ENCODE measurements around the gene IL25. TPM values are rescaled to one million over a fixed set of nuclear protein-coding genes. Genes with fewer than 3 reads are reported as not detected.
A peak's percentile ranks its signal among the peaks of the same experiment; 100 is the strongest.

The IL25 gene
- total and polyA plus RNA-seq, 2 of the 13 experiments (the other 11 are each of a cell fraction or from before 2014, with no cell fraction given), result not detected

DNA sequence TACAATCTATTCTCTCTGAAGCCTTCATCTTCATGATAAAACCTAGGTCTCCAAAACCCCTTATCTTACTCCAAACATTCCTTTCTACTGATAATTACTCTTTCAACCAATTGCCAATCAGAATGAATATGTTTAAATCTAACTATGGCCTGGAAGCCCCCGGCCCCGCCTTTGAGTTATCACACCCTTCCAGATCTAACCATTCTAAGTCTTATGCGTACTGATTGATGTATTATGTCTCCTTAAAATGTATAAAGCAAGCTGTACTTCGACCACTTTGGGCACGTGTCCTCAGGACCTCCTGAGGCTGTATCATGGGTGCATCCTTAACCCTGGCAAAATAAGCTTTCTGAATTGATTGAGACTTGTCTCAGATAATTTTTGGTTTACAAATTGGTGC, 37.0 kb upstream of the IL25 start:
- ChIA-PET CTCF (ENCODE audit: low intra/inter-chr PET ratio, low total read pairs) (no interaction called here), POLR2A (interaction anchor here (1.6 to 2.6 kb wide), 2 partner anchors 9 to 14 kb away, joined by 8 to 16 read pairs; partner anchors contain the start of gene PABPN1)
- TF ChIP-seq, protein P1, sequence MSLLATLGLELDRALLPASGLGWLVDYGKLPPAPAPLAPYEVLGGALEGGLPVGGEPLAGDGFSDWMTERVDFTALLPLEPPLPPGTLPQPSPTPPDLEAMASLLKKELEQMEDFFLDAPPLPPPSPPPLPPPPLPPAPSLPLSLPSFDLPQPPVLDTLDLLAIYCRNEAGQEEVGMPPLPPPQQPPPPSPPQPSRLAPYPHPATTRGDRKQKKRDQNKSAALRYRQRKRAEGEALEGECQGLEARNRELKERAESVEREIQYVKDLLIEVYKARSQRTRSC (CRISPR knock-in tag; IDR thresholded peaks at IDR 0.05; ENCODE audit: low read depth), result no peak
- no peak for TF ChIP-seq YEATS4 (CRISPR knock-in tag; IDR thresholded peaks at IDR 0.05; ENCODE audit: borderline replicate concordance)
- no peak for TF ChIP-seq BCL6 (CRISPR knock-in tag; IDR thresholded peaks at IDR 0.05)
- WGBS (ENCODE audit: low lambda C conversion rate), result 41% methylated on average over 5 of the region's 5 CpGs
- ATAC-seq (no peak), FAIRE-seq (no peak), DNase-seq (ENCODE audit: low spot score) (no peak)
- no TSS peak for BruUV-seq (replicated peaks)
- H3K36me3 ChIP-seq (replicated peaks in 1 of 2; ENCODE audit: control insufficient read depth in 1 of 2, insufficient read depth in 2 of 2, low read length in 2 of 2), result no peaks in the 10 kb centered on the region
- no peak overlapping the region for H2AFZ ChIP-seq (ENCODE audit: low read length)
- H3K4me1 ChIP-seq (ENCODE audit: insufficient read depth, low read length), result no peaks in the 10 kb centered on the region
- intact Hi-C loops (cut with micrococcal nuclease; ENCODE audit: unreplicated experiment) (no loop called here), in situ Hi-C loops (cut with HindIII; ENCODE audit: extremely low pct_ligation_motif_present, low pct_unique_long_range_greater_than_20kb) (no loop called here)
- H4K20me1 ChIP-seq (ENCODE audit: insufficient read depth, low read length), result no peaks in the 10 kb centered on the region
- no peaks in the 10 kb centered on the region for H3K79me2 ChIP-seq (ENCODE audit: insufficient read depth, low read length)
- no peak overlapping the region for H3K27ac ChIP-seq (ENCODE audit: extremely low read length, insufficient read depth, low read length)
- no peak overlapping the region for H3K4me3 ChIP-seq (replicated peaks in 1 of 3; ENCODE audit: insufficient read depth in 1 of 3, low read depth in 2 of 3, low read length in 3 of 3)
- H3K4me2 ChIP-seq (ENCODE audit: low read depth, low read length), result no peak overlapping the region
- H3K9ac ChIP-seq (ENCODE audit: insufficient read depth, low read depth, low read length), result no peak overlapping the region
- H3K9me3 ChIP-seq (ENCODE audit: low read length), result peaks cover 16% of the 10 kb centered on the region
- peaks cover 0 to 21% of the 10 kb centered on the region in 2 experiments; a peak in 1 of 5 replicates for H3K27me3 ChIP-seq (ENCODE audit: control insufficient read depth in 1 of 2, insufficient read depth in 2 of 2, low read length in 2 of 2)

DNA sequence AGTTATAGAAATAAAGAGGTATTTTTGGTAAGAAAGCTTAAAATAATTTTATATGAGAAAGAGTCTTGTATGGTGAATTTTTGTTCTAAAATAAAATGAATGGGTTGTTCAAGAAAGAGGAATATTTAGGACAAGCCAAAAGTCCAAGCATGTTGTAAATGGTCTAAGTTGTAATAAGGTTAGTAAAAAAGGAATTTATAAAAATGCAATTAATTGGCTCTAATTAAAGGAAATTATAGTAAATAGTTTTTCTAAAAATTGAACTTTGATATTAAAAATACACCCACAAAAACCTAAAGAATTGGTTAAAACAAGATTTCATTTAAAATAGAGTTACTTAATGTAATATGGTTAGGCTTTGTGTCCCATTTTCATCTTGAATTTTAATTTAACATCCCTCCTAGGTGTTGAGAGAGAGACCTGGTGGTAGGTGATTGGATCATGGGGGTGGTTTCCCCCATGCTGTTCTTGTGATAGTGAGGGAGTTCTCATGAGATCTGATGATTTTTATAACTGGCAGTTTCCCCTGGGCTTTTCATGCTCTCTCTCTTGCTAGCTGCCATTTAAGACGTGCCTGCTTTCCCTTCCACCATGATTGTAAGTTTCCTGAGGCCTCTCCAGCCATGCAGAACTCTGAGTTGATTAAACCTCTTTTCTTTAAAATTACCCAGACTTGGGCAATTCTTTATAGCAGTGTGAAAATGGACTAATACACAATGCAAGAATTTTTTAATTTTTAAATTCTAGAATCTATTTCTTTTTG, 32.9 kb upstream of the IL25 start:
- H3K79me2 ChIP-seq (ENCODE audit: insufficient read depth, low read length), result no peaks in the 10 kb centered on the region
- BruUV-seq (replicated peaks), result no TSS peak
- no peak for ATAC-seq
- FAIRE-seq, result no peak
- 2% methylated on average over 1 of the region's 1 CpG for WGBS (ENCODE audit: low lambda C conversion rate)
- H4K20me1 ChIP-seq (ENCODE audit: insufficient read depth, low read length), result no peaks in the 10 kb centered on the region
- ChIA-PET CTCF (ENCODE audit: low intra/inter-chr PET ratio, low total read pairs) (no interaction called here), POLR2A (no interaction called here)
- no peak overlapping the region for H2AFZ ChIP-seq (ENCODE audit: low read length)
- H3K4me2 ChIP-seq (ENCODE audit: low read depth, low read length), result no peak overlapping the region
- H3K36me3 ChIP-seq (replicated peaks in 1 of 2; ENCODE audit: control insufficient read depth in 1 of 2, insufficient read depth in 2 of 2, low read length in 2 of 2), result no peaks in the 10 kb centered on the region
- H3K9ac ChIP-seq (ENCODE audit: insufficient read depth, low read depth, low read length), result no peak overlapping the region
- H3K4me1 ChIP-seq (ENCODE audit: insufficient read depth, low read length), result no peaks in the 10 kb centered on the region
- H3K4me3 ChIP-seq (replicated peaks in 1 of 3; ENCODE audit: insufficient read depth in 1 of 3, low read depth in 2 of 3, low read length in 3 of 3), result no peak overlapping the region
- peaks cover 22% of the 10 kb centered on the region for H3K9me3 ChIP-seq (ENCODE audit: low read length)
- H3K27ac ChIP-seq (ENCODE audit: extremely low read length, insufficient read depth, low read length), result no peak overlapping the region
- intact Hi-C loops (cut with micrococcal nuclease; ENCODE audit: unreplicated experiment) (no loop called here), in situ Hi-C loops (cut with HindIII; ENCODE audit: extremely low pct_ligation_motif_present, low pct_unique_long_range_greater_than_20kb) (no loop called here)
- peaks cover 0 to 19% of the 10 kb centered on the region in 2 experiments; a peak in 1 of 5 replicates for H3K27me3 ChIP-seq (ENCODE audit: control insufficient read depth in 1 of 2, insufficient read depth in 2 of 2, low read length in 2 of 2)
- no peak for DNase-seq (ENCODE audit: low spot score)
- no peak for TF ChIP-seq ZNF431 (CRISPR knock-in tag; IDR thresholded peaks at IDR 0.05; ENCODE audit: borderline replicate concordance, low read depth)
- no peak for TF ChIP-seq SMARCC2 (IDR thresholded peaks at IDR 0.05)
- no peak for TF ChIP-seq MLLT10 (CRISPR knock-in tag; IDR thresholded peaks at IDR 0.05)
- TF ChIP-seq, protein P2, sequence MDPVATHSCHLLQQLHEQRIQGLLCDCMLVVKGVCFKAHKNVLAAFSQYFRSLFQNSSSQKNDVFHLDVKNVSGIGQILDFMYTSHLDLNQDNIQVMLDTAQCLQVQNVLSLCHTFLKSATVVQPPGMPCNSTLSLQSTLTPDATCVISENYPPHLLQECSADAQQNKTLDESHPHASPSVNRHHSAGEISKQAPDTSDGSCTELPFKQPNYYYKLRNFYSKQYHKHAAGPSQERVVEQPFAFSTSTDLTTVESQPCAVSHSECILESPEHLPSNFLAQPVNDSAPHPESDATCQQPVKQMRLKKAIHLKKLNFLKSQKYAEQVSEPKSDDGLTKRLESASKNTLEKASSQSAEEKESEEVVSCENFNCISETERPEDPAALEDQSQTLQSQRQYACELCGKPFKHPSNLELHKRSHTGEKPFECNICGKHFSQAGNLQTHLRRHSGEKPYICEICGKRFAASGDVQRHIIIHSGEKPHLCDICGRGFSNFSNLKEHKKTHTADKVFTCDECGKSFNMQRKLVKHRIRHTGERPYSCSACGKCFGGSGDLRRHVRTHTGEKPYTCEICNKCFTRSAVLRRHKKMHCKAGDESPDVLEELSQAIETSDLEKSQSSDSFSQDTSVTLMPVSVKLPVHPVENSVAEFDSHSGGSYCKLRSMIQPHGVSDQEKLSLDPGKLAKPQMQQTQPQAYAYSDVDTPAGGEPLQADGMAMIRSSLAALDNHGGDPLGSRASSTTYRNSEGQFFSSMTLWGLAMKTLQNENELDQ (CRISPR knock-in tag; IDR thresholded peaks at IDR 0.05; ENCODE audit: borderline replicate concordance), result no peak
- no peak for TF ChIP-seq ETV5 (CRISPR knock-in tag; IDR thresholded peaks at IDR 0.05; ENCODE audit: borderline replicate concordance)
- TF ChIP-seq ZFP36 (IDR thresholded peaks at IDR 0.05; ENCODE audit: borderline replicate concordance, low read depth, low read length, partially characterized antibody), result peak; percentile 49
- no peak for TF ChIP-seq TCF7 (IDR thresholded peaks at IDR 0.05; ENCODE audit: low read depth)
- TF ChIP-seq ZNF563 (CRISPR knock-in tag; IDR thresholded peaks at IDR 0.05), result no peak
- TF ChIP-seq, protein P3, sequence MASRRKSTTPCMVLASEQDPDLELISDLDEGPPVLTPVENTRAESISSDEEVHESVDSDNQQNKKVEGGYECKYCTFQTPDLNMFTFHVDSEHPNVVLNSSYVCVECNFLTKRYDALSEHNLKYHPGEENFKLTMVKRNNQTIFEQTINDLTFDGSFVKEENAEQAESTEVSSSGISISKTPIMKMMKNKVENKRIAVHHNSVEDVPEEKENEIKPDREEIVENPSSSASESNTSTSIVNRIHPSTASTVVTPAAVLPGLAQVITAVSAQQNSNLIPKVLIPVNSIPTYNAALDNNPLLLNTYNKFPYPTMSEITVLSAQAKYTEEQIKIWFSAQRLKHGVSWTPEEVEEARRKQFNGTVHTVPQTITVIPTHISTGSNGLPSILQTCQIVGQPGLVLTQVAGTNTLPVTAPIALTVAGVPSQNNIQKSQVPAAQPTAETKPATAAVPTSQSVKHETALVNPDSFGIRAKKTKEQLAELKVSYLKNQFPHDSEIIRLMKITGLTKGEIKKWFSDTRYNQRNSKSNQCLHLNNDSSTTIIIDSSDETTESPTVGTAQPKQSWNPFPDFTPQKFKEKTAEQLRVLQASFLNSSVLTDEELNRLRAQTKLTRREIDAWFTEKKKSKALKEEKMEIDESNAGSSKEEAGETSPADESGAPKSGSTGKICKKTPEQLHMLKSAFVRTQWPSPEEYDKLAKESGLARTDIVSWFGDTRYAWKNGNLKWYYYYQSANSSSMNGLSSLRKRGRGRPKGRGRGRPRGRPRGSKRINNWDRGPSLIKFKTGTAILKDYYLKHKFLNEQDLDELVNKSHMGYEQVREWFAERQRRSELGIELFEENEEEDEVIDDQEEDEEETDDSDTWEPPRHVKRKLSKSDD (CRISPR knock-in tag; IDR thresholded peaks at IDR 0.05; ENCODE audit: low read depth), result no peak

Measured in HepG2 (cell line).